Vagina (tissue), 2 donors: Measurements from ENCODE around the gene XPNPEP1. TPM values are rescaled to one million over a fixed set of nuclear protein-coding genes. Genes with fewer than 3 reads are reported as not detected.

Experiments used
- DNase-seq, 2 donors: peaks; one replicate each; pipeline ENCODE4 v3.0.0-alpha.2; 2017; ENCODE audit errors: extremely low spot score in 2 of 2
- H3K27ac ChIP-seq: fragments of 200-600 bp; sonication (generic); one replicate; pipeline ENCODE4 v1.5.1; 2019
- H3K27me3 ChIP-seq: fragments of 200-600 bp; sonication (generic); one replicate; pipeline ENCODE4 v1.5.1; 2019
- H3K36me3 ChIP-seq, 2 donors: fragments of 200-600 bp; sonication (generic); one replicate each; pipeline ENCODE4 v1.5.1; 2017 to 2019
- H3K4me1 ChIP-seq: fragments of 200-600 bp; sonication (generic); one replicate; pipeline ENCODE4 v1.5.1; 2019
- H3K4me3 ChIP-seq, 2 donors: fragments of 200-600 bp; sonication (generic); 1 replicate in 1 of 2; 2 replicates in 1 of 2; pipeline ENCODE4 v1.5.1; 2016 to 2019
- H3K9me3 ChIP-seq: fragments of 200-600 bp; sonication (generic); one replicate; pipeline ENCODE4 v1.5.1; 2019
- POLR2A ChIP-seq, 2 donors: fragments of 450-650 bp; IDR thresholded peaks; one replicate each; pipeline ENCODE4 v1.6.1; 2017; ENCODE audit warnings: antibody characterized with exemption in 2 of 2, mild to moderate bottlenecking in 2 of 2, moderate library complexity in 2 of 2
- POLR2AphosphoS5 ChIP-seq, 2 donors: sonication (generic); formaldehyde crosslinking; IDR thresholded peaks; one replicate each; pipeline ENCODE4 v1.9.0; 2017; ENCODE audit warnings: antibody characterized with exemption in 2 of 2, mild to moderate bottlenecking in 2 of 2, low read depth in 1 of 2; ENCODE audit not compliant: insufficient read depth in 1 of 2
- intact Hi-C: fragments of 100-400 bp; cut with DNase I; formaldehyde crosslinking; loops from one replicate; pipeline ENCODE4 v1.15.1; 2023
- total RNA-seq: library from RNA; depleted of rRNA; stranded (reverse); fragments of >200 nt; gene quantifications from one replicate; pipeline ENCODE4 v1.2.3, GENCODE V29; 2016
- TF ChIP-seq, protein P1 (sequence below), 3 experiments: fragments of 450-650 bp in 2 of 3; fragments of 200-600 bp in 1 of 3; sonication (generic) in 1 of 3; IDR thresholded peaks; one replicate each; pipeline ENCODE4 v1.5.1; 2017 to 2019; ENCODE audit warnings: antibody characterized with exemption in 3 of 3, mild to moderate bottlenecking in 2 of 3, moderate library complexity in 2 of 3

The XPNPEP1 gene
- total RNA-seq, 1 donor from 2014 or later, result 90.4 TPM

DNA sequence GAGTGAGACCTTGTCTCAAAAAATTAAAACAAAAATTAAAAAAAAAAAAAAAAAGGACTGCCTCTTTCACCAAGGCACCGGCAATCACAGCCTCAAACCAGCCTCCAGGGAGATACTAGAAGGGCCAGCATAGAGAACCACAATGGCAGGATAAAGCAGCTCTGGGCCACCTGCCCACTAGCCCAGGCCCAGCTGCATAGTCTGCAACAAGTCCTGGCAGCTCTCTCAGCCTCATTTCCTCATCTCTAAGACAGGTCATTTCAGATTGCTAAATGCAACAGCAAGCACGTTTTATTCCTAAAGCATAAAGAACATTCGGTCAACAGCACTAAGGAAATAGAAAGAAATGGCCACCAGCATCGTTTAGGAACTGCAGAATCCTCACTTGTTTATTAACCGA lies 28.8 kb downstream of the XPNPEP1 start:
- Histone ChIP-seq H3K27ac (peak overlapping the region; percentile 72), H3K4me1 (peaks cover 68% of the 10 kb centered on the region), H3K27me3 (no peaks in the 10 kb centered on the region), H3K4me3 (peak overlapping the region in 1 of 2 donors; percentile 0), H3K9me3 (no peaks in the 10 kb centered on the region), H3K36me3 (peaks cover 0 to 11% of the 10 kb centered on the region in 2 donors)
- intact Hi-C loops, result loop anchor here (10.0 kb wide), 1 partner anchor 110 kb away; the partner anchor contains the start of gene ADD3
- TF ChIP-seq, protein P1, sequence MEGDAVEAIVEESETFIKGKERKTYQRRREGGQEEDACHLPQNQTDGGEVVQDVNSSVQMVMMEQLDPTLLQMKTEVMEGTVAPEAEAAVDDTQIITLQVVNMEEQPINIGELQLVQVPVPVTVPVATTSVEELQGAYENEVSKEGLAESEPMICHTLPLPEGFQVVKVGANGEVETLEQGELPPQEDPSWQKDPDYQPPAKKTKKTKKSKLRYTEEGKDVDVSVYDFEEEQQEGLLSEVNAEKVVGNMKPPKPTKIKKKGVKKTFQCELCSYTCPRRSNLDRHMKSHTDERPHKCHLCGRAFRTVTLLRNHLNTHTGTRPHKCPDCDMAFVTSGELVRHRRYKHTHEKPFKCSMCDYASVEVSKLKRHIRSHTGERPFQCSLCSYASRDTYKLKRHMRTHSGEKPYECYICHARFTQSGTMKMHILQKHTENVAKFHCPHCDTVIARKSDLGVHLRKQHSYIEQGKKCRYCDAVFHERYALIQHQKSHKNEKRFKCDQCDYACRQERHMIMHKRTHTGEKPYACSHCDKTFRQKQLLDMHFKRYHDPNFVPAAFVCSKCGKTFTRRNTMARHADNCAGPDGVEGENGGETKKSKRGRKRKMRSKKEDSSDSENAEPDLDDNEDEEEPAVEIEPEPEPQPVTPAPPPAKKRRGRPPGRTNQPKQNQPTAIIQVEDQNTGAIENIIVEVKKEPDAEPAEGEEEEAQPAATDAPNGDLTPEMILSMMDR (IDR thresholded peaks at IDR 0.05), result no peak
- peak in 1 of 2 donors; percentile 76 for TF ChIP-seq POLR2AphosphoS5 (IDR thresholded peaks at IDR 0.05; ENCODE audit: insufficient read depth in 1 of 2, low read depth in 1 of 2)
- no peak for TF ChIP-seq POLR2A (IDR thresholded peaks at IDR 0.05)
- DNase-seq, result no peak

- no peaks in the 10 kb centered on the region for H3K27me3 ChIP-seq
- H3K4me1 ChIP-seq, result peaks cover 57% of the 10 kb centered on the region
Observed at GRCh38 chr10:109893386-109893785, 29.9 kb downstream of the XPNPEP1 start.

GRCh38 chr10:109892931-109893330 lies 30.4 kb downstream of the XPNPEP1 start:
- intact Hi-C loops, result loop anchor here (10.0 kb wide), 1 partner anchor 112 kb away; the partner anchor contains the start of gene ADD3
- Histone ChIP-seq H3K27ac (peak overlapping the region; percentile 72), H3K36me3 (peaks cover 0 to 21% of the 10 kb centered on the region in 2 donors), H3K4me3 (no peak overlapping the region), H3K9me3 (no peaks in the 10 kb centered on the region), H3K27me3 (no peaks in the 10 kb centered on the region), H3K4me1 (peaks cover 56% of the 10 kb centered on the region)
- TF ChIP-seq, protein P1 (IDR thresholded peaks at IDR 0.05), result no peak
- TF ChIP-seq POLR2AphosphoS5 (IDR thresholded peaks at IDR 0.05; ENCODE audit: insufficient read depth in 1 of 2, low read depth in 1 of 2), result peak in 1 of 2 donors; percentile 10
- DNase-seq, result no peak

More at GRCh38 chr10:109893386-109893785, 29.9 kb downstream of the XPNPEP1 start:
- TF ChIP-seq POLR2A (IDR thresholded peaks at IDR 0.05) (no peak), POLR2AphosphoS5 (IDR thresholded peaks at IDR 0.05; ENCODE audit: insufficient read depth in 1 of 2, low read depth in 1 of 2) (no peak)
- TF ChIP-seq, protein P1 (IDR thresholded peaks at IDR 0.05), result no peak
- H3K36me3 ChIP-seq, result peaks cover 0 to 17% of the 10 kb centered on the region in 2 donors
- intact Hi-C loops, result loop anchor here (10.0 kb wide), 1 partner anchor 111 kb away; the partner anchor contains the start of gene ADD3
- H3K4me3 ChIP-seq, result no peak overlapping the region
- H3K9me3 ChIP-seq, result no peaks in the 10 kb centered on the region
- DNase-seq, result no peak
- H3K27ac ChIP-seq, result peak overlapping the region; percentile 72

GRCh38 chr10:109892117-109892516 lies 31.2 kb downstream of the XPNPEP1 start:
- Histone ChIP-seq H3K36me3 (peaks cover 0 to 28% of the 10 kb centered on the region in 2 donors), H3K27me3 (no peaks in the 10 kb centered on the region), H3K4me3 (no peak overlapping the region), H3K9me3 (no peaks in the 10 kb centered on the region), H3K4me1 (peaks cover 55% of the 10 kb centered on the region), H3K27ac (peak overlapping the region; percentile 72)
- no peak for DNase-seq
- no peak for TF ChIP-seq POLR2A (IDR thresholded peaks at IDR 0.05)
- TF ChIP-seq, protein P1 (IDR thresholded peaks at IDR 0.05), result no peak
- no peak for TF ChIP-seq POLR2AphosphoS5 (IDR thresholded peaks at IDR 0.05; ENCODE audit: insufficient read depth in 1 of 2, low read depth in 1 of 2)
- intact Hi-C loops, result loop anchor here (10.0 kb wide), 1 partner anchor 113 kb away; the partner anchor contains the start of gene ADD3

- no peak overlapping the region for H3K4me3 ChIP-seq
- no peaks in the 10 kb centered on the region for H3K27me3 ChIP-seq
- peaks cover 45% of the 10 kb centered on the region for H3K4me1 ChIP-seq
- H3K9me3 ChIP-seq, result no peaks in the 10 kb centered on the region
- H3K36me3 ChIP-seq, result peaks cover 0 to 37% of the 10 kb centered on the region in 2 donors
- intact Hi-C loops, result loop anchor here (10.0 kb wide), 1 partner anchor 114 kb away; the partner anchor contains the start of gene ADD3
- DNase-seq, result no peak
- H3K27ac ChIP-seq, result no peak overlapping the region
- TF ChIP-seq POLR2AphosphoS5 (IDR thresholded peaks at IDR 0.05; ENCODE audit: insufficient read depth in 1 of 2, low read depth in 1 of 2), result no peak
- no peak for TF ChIP-seq POLR2A (IDR thresholded peaks at IDR 0.05)
- TF ChIP-seq, protein P1 (IDR thresholded peaks at IDR 0.05), result no peak
Observed at GRCh38 chr10:109891105-109891504, 32.2 kb downstream of the XPNPEP1 start.
